Endometrial microvascular endothelial cells (primary cell): ENCODE measurements around the gene CC2D2B. TPM values are rescaled to one million over a fixed set of nuclear protein-coding genes. Genes with fewer than 3 reads are reported as not detected.

Experiments
- in situ Hi-C: cut with HindIII; loops from 2 replicates; pipeline ENCODE4 v1.10.0; 2017; ENCODE audit warnings: low sequenced_read_pairs, low pct_unique_long_range_greater_than_20kb; ENCODE audit errors: inconsistent ontology term
- total RNA-seq: library from RNA; depleted of rRNA; stranded (reverse); fragments of >200 nt; gene quantifications from one replicate; pipeline ENCODE4 v1.2.3, GENCODE V29; 2015; ENCODE audit errors: inconsistent ontology term

Gene CC2D2B, protein sequence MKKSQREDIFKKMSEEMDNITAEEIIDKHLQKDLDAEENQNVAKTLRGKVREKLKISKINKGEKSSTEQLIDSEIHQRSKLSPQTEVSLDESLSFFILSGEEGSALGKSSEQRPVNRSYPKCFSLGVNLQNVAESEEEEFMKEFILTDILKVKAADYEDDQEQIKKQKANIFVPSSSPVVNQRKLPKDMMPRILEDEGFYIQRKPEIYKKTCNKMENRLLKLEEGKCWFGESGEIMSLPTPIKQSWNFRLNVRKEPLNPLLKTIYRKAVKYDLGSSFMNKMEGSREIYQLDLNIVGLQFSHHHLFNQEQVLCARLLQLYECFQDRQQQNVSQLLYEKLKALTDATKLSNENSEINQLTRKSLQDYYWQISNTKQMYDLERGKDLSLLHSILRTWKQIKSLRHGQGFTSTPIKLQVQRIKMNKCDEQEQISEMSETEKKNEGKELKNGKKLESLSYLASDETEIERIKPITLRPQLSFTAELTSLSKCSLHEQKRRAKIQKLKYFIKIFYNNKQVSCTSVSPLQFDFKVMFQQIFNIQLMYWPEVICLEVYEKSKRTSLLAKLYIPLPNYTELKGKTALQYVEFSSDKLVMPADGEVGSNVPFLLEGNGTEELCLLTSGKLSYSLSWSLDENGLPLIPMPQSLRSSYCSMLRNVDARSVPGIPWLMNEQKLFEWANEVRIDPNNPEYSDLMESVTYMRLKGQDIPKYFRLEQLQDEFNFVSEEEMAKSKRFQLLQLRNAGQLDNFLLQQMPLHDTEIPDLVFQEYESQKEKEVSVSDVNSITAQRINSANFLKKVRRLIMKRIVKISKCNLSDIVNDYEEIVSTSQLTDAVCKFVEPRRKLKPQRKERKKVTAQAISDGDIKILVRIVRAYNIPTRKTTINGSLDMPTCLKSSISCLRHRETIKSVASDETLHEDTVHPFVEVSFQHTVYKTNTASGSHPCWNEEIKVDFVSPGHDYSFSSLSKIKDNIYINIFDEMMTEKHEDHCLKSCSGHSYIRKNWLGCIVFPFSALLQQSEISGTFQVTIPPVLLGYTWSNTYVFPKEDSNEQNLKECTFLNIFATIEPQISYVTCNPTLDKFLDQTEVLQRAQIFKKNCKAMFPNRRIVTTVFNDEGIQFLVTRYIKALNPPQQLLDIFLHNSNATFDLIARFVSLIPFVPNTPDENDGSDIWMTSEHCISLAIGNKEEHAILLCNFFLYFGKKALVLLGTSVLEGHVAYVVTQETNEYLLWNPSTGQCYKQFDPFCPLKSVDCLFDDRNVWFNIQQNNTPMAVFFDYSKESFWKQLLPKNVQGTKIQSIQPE (N-terminal part only)
- 2.0 TPM for total RNA-seq

DNA sequence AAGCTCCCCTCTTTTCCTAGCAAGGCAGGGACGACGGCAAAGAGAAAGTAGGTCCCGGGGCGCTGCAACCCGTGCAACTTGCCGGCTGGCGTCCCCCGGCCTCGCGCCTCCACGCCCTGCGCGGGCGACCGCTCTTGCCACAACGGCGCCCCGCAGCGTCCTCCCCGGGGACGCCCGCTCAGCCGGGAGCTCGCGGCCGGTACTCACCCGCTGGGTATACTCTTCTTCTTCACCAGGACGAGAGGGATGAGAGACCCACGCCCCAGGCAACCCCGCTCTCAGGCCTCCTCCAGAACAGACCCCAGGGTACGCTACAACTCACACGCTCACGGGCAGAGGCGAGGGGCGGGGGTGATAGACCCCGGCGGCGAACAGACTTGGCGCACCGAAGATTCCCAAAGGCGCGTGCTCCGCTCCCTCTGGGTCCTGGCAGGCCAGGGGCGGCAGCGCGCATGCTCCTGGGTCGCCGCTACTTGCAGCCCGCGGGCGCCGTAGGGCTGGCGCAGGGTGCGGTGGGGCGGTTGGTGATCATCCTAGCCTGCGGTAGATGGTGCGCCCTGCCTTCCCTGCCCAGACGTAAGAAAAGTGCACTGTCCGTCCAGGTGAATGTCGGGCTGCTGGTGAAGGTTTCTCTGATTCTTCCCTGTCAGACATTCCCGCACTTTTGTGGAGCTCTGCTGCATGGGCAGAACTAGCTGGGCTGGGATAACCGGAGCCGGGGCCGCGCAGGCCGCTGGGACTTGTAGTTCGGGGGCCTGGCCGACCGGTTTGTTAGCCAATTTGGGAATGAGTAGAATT is at the start of gene CC2D2B:
TSS of gene CC2D2B (plus strand) at position 520 of the 798 bp plus-strand sequence. CDS start 3,349 bp downstream, outside the sequence.
- in situ Hi-C loops = no loop called here

DNA sequence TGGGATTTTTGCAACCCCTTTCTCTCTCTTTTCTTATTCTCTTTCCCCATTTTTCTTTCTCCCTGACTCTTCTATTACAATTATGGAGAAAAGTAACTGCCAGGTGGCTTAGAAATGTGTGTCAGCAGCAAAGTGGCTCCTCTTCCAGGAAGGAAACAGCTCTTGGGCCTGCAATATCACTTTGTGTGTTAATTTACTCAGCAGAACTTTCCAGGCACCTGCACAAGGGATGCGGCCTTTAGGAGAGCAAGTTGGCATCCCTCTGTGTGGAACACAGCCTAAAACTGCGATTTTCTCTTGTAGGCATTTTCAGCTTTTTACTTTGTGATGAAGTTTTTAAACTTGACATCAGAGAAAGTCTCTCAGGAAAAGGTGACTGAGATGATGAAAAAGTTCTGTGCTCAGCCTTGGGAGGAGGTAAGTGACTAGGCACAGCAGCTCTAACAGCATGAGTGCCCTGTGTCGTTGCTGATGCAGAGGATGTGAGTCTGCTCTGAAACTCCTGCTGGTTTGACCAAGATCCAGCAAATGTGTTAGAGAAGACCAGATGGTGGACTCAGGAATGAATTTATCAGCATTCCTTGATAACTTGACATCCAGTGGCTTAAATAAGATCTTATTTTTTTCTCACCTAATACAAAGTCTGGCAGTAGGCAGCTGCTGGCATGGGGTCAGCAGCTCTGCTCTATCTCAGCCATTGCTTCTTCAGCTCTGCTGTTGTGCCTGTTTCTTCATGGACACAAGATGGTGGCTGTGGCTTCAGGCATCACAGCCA is 47.4 kb upstream of the CC2D2B start:
- in situ Hi-C loops = loop anchor here (25.0 kb wide), 1 partner anchor 173 kb away; the partner anchor contains the start of gene TCTN3

DNA sequence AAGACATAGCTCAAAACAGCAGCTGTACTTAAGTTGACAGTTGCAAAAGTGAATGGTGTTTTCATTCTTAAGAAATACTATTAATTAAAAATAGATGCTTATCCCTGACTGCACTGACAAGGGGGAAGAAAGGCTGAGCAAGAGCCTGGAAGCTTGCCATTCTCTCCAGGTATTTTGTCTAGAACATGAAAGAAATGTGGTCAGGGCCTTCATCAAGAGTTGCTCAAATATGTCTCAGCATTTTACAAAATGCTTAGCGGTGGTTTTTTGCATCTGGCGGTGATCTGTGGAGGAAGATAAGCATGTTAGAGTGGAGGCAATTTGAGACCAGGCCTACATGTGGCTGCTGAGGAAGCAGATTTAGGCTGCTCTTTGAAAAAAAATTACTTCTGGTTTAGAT is 46.4 kb upstream of the CC2D2B start:
- in situ Hi-C loops = loop anchor here (25.0 kb wide), 1 partner anchor 174 kb away; the partner anchor contains the start of gene TCTN3

DNA sequence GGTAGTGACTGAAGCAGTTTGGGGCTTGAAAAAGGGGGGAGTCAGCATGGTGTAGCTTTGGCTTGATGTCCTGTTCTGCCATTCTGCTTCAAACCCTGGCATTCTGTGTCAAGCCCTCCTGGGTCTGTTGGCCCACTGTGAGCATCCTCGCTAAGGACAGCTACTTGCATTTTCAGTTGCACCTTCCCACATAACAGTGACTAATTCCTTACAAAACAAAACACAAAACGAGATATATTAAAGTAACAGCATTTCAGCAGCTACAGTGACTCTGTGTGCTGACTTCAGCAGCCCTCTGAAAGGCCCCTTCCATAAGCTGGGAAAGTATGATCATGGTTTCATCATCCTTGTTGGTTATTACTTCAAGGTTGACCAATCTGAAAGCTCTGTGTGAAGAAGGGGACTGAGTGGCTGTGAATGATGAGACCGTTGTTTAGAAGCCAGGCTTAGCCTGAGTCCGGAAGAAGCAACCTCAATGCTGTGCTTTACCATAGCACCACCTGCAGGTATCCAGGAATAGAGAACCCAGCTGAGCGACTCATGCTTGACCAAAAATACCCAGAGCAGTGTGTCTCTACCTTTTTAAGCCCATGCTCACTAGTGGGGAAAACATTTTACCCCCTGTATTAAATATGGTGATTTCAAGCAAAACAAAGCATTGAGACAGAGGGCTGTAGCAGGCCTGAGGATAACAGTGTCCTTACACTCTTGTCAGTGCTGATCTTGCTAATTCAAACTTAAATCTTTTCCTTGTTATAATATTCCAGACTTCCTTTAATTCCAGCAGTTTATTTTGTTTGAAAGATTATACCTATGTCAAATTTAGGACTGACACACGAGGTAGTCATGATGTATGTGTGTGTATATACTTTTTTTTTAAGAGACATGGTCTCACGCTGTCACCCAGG is 42.6 kb upstream of the CC2D2B start:
- in situ Hi-C loops = loop anchor here (25.0 kb wide), 1 partner anchor 178 kb away; the partner anchor contains the start of gene TCTN3

DNA sequence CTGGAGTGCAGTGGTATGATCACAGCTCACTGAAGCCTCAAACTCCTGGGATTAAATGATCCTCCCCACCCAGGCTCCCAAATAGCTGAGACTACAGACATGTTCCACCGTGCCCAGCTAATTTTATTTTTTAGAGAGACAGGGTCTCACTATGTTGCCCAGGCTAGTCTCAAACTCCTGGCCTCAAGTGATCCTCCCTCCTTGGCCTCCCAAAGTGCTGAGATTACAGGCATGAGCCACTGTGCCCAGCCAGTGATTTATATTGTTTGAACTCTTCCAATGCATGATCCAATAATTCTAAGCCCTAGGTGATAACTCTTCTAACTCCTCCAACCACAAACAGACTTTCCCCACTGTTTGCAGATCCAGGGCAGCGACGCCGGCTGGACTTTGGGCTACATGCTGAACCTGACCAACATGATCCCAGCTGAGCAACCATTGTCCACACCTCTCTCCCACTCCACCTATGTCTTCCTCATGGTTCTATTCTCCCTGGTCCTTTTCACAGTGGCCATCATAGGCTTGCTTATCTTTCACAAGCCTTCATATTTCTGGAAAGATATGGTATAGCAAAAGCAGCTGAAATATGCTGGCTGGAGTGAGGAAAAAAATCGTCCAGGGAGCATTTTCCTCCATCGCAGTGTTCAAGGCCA is 41.8 kb upstream of the CC2D2B start:
- in situ Hi-C loops = loop anchor here (25.0 kb wide), 1 partner anchor 179 kb away; the partner anchor contains the start of gene TCTN3

DNA sequence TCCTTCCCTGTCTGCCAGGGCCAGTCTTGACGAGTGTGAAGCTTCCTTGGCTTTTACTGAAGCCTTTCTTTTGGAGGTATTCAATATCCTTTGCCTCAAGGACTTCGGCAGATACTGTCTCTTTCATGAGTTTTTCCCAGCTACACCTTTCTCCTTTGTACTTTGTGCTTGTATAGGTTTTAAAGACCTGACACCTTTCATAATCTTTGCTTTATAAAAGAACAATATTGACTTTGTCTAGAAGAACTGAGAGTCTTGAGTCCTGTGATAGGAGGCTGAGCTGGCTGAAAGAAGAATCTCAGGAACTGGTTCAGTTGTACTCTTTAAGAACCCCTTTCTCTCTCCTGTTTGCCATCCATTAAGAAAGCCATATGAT is 41.3 kb upstream of the CC2D2B start:
- in situ Hi-C loops = loop anchor here (25.0 kb wide), 1 partner anchor 179 kb away; the partner anchor contains the start of gene TCTN3

DNA sequence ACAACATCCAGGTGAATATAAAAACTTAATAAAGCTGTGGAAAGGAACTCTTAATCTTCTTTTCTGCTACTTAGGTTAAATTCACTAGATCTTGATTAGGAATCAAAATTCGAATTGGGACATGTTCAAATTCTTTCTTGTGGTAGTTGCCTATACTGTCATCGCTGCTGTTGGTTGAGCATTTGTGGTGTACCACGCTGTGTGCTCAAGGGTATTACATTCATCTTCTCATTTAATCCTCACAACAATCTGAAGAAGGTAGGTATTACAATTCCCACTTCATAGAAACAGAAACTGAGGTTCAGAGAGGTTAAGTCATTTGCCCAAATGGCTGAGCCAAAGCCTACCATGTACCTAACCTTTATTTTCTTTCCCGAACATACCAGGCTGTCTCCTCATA is 39.9 kb upstream of the CC2D2B start:
- in situ Hi-C loops = loop anchor here (25.0 kb wide), 1 partner anchor 181 kb away; the partner anchor contains the start of gene TCTN3

DNA sequence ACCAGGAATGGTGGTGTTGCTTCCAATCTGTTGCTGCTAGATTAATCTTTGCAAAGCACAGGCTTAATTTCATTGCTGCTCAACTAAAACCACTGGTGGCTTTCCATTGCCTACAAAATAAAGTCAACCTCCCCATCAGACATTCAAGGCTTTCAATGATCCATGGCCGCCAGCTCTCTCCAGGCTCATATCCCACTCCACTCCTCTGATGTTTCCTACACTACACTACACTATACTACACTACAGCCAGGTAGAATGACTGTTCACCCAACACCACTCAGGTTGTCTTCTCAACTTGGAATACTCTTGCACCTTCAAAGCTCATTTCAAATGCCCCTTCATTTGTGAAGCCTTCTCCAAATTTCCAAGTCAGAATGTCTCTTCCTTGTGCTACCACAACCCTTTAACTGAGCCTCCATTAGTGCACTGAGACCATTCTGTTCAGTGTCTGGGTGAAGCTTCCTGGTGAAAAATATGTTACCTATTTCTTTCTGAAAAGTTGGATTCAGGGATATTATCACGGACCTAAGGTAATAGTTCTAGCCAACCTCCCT is 35.5 kb upstream of the CC2D2B start:
- in situ Hi-C loops = loop anchor here (25.0 kb wide), 1 partner anchor 185 kb away; the partner anchor contains the start of gene TCTN3

DNA sequence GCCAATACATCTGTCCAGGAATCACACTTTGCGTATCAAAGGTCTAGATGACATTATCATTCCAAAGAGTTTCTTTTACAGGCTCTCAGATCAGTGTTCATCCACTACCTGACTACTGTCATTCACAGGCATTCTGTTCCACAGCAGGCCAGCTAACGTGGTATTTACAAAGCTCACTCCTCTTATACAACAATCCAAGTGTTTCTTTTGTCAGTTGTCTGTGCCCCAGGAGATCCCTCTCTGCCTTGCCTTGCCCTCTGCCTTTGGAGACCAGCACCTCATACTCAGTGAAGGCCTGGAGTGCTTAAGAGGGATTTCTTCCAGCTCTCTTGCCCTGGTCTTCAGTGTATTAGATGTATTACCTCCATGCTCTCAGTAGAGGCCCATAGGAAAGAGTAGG is 34.6 kb upstream of the CC2D2B start:
- in situ Hi-C loops = loop anchor here (25.0 kb wide), 1 partner anchor 186 kb away; the partner anchor contains the start of gene TCTN3

DNA sequence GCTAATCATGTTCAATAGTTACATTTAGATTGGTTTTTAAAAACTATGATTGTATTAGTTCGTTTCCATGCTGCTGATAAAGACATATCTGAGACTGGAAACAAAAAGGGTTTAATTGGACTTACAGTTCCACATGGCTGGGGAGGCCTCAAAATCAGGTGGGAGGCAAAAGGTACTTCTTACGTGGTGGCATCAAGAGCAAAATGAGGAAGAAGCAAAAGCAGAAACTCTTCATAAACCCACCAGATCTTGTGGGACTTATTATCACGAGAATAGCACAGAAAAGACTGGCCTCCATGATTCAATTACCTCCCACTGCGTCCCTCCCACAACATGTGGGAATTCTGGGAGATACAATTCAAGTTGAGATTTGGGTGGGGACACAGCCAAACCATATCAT is 34.1 kb upstream of the CC2D2B start:
- in situ Hi-C loops = loop anchor here (25.0 kb wide), 1 partner anchor 186 kb away; the partner anchor contains the start of gene TCTN3

DNA sequence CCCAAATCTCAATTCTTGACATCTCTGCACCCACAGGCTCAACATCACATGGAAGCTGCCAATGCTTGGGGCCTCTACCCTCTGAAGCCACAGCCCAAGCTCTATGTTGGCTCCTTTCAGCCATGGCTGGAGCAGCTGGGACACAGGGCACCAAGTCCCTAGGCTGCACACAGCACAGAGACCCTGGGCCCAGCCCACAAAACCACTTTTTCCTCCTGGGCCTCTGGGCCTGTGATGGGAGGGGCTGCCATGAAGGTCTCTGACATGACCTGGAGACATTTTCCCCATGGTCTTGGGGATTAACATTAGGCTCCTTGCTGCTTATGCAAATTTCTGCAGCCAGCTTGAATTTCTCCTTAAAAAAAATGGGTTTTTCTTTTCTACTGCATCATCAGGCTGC is 33.0 kb upstream of the CC2D2B start:
- in situ Hi-C loops = loop anchor here (25.0 kb wide), 1 partner anchor 187 kb away; the partner anchor contains the start of gene TCTN3

DNA sequence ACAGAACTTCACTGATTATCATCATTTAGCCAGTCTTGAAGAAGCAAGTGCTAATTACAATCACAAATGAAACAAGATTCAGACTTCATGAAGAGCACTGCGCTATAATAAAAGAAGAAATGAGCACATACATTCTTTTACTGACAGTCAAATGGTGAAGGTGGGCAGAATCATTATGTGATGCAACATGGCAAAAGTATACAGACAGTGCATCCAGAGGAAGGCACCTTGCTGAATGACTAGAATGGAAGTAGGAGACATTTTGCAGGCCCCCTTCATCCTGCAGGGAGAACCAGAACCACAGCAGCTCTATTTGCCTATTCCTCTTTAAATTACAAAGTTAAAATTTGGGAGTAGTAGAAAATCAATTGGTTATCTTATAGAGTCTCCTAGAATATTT is 31.0 kb upstream of the CC2D2B start:
- in situ Hi-C loops = no loop called here

DNA sequence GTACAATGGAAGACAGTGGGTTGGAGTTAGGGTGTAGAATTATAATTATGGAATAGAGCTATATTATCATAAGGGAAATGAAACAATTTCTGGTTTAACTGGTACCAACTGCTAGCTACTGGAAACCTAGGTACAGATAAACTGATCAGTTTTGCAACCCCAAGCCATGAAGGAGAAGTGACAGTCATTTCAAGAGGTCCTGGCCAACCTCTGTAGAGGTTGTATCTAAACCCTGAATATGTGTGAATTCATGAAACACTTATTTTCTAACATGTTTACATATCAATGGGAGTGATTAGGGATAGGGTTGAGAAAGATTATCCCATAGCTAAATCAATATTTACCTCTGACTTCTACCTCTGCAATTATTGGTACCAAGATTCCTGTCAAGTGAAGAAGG is 29.9 kb upstream of the CC2D2B start:
- in situ Hi-C loops = no loop called here

DNA sequence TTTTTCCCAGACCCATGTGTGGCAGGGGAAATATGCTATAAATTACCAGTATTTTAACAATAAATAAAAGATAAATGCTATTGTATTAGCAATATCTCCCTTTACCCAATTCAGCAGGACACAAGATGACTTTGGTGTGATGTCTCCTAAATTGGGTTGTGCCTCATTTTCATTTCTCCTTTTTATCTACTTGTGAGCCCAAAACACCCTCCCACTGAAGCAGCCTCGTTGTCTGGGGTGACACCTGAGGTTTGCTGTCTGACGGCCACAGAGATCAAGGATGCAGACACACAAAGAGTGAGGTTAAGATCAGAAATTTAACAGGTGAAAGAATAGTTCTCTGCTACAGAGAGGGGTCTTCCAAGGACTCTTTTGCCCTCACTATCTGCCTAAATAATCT is 27.1 kb upstream of the CC2D2B start:
- in situ Hi-C loops = no loop called here

DNA sequence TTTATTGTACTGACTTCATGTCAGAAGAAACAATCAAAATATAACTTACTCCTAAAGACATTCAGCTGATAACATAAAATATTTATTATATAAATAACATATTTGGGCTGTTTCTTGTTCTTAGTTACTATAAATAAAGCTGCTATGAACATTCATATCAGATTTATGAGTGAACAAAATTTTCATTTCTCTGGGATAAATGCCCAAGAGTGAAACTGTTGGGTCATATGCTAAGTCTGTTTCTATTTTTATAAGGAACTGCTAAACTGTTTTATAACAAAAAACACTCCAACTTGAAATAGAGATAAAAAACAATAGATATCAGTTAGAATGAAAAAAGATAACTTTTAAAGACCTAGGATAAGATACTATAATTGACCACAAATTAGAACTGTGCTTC is 26.5 kb upstream of the CC2D2B start:
- in situ Hi-C loops = no loop called here
